ENCODE results near the gene CORO2B. TPM values are rescaled to one million over a fixed set of nuclear protein-coding genes. Genes with fewer than 3 reads are reported as not detected.

CORO2B gene
- total and polyA plus RNA-seq, 4 donors = 2.4 to 12.5 (median 4.3) TPM

GRCh38 chr15:68614286-68615035 is 35.7 kb downstream of the CORO2B start:
- no peaks in the 10 kb centered on the region for H3K9me3 ChIP-seq (ENCODE audit: control insufficient read depth in 4 of 4, insufficient read depth in 3 of 4, low read length in 3 of 4)
- H3K4me3 ChIP-seq = no peak overlapping the region
- H3K27me3 ChIP-seq (ENCODE audit: control insufficient read depth in 3 of 3, insufficient read depth in 3 of 3, low read length in 2 of 3) = peaks cover 0 to 3% (median 0%) of the 10 kb centered on the region in 3 donors
- no peaks in the 10 kb centered on the region for H3K36me3 ChIP-seq (ENCODE audit: control insufficient read depth in 4 of 4, insufficient read depth in 4 of 4, low read length in 4 of 4)
- peak; percentile 67 to 77 (median 69) for DNase-seq
- H3K4me1 ChIP-seq (ENCODE audit: control insufficient read depth in 5 of 5, insufficient read depth in 5 of 5, low read length in 5 of 5) = peaks cover 0 to 31% (median 15%) of the 10 kb centered on the region in 5 donors
- ATAC-seq (ENCODE audit: insufficient read depth, low FRiP score) = no peak
- no peak for TF ChIP-seq CTCF (IDR thresholded peaks at IDR 0.05; ENCODE audit: control extremely low read depth, extremely low read depth)
- H3K9ac ChIP-seq (ENCODE audit: insufficient read depth in 1 of 2, low read length in 2 of 2) = no peak overlapping the region
- H3K27ac ChIP-seq (ENCODE audit: low read depth in 1 of 2, low read length in 1 of 2) = peak overlapping the region; percentile 34 to 41
- 61 to 75% methylated on average over 17 of the region's 17 CpGs for WGBS, 2 donors

GRCh38 chr15:68615301-68615700 is 36.5 kb downstream of the CORO2B start:
- no peak for TF ChIP-seq CTCF (IDR thresholded peaks at IDR 0.05; ENCODE audit: control extremely low read depth, extremely low read depth)
- H3K27ac ChIP-seq (ENCODE audit: low read depth in 1 of 2, low read length in 1 of 2) = peak overlapping the region in 1 of 2 donors; percentile 34
- H3K4me3 ChIP-seq = no peak overlapping the region
- H3K36me3 ChIP-seq (ENCODE audit: control insufficient read depth in 4 of 4, insufficient read depth in 4 of 4, low read length in 4 of 4) = no peaks in the 10 kb centered on the region
- ATAC-seq (ENCODE audit: insufficient read depth, low FRiP score) (no peak), DNase-seq (no peak)
- peaks cover 0 to 3% (median 0%) of the 10 kb centered on the region in 3 donors for H3K27me3 ChIP-seq (ENCODE audit: control insufficient read depth in 3 of 3, insufficient read depth in 3 of 3, low read length in 2 of 3)
- 83% methylated on average over 1 of the region's 1 CpG for WGBS, 2 donors
- no peaks in the 10 kb centered on the region for H3K9me3 ChIP-seq (ENCODE audit: control insufficient read depth in 4 of 4, insufficient read depth in 3 of 4, low read length in 3 of 4)
- H3K4me1 ChIP-seq (ENCODE audit: control insufficient read depth in 5 of 5, insufficient read depth in 5 of 5, low read length in 5 of 5) = peaks cover 0 to 37% (median 11%) of the 10 kb centered on the region in 5 donors
- no peak overlapping the region for H3K9ac ChIP-seq (ENCODE audit: insufficient read depth in 1 of 2, low read length in 2 of 2)

GRCh38 chr15:68615811-68616210 is 37.0 kb downstream of the CORO2B start:
- Histone ChIP-seq H3K4me1 (ENCODE audit: control insufficient read depth in 5 of 5, insufficient read depth in 5 of 5, low read length in 5 of 5) (peaks cover 0 to 42% (median 12%) of the 10 kb centered on the region in 5 donors), H3K27ac (ENCODE audit: low read depth in 1 of 2, low read length in 1 of 2) (no peak overlapping the region), H3K9ac (ENCODE audit: insufficient read depth in 1 of 2, low read length in 2 of 2) (no peak overlapping the region), H3K27me3 (ENCODE audit: control insufficient read depth in 3 of 3, insufficient read depth in 3 of 3, low read length in 2 of 3) (peaks cover 0 to 3% (median 0%) of the 10 kb centered on the region in 3 donors), H3K9me3 (ENCODE audit: control insufficient read depth in 4 of 4, insufficient read depth in 3 of 4, low read length in 3 of 4) (no peaks in the 10 kb centered on the region), H3K36me3 (ENCODE audit: control insufficient read depth in 4 of 4, insufficient read depth in 4 of 4, low read length in 4 of 4) (no peaks in the 10 kb centered on the region), H3K4me3 (no peak overlapping the region)
- DNase-seq (no peak), ATAC-seq (ENCODE audit: insufficient read depth, low FRiP score) (no peak)
- WGBS, 2 donors = 90 to 92% methylated on average over 6 of the region's 6 CpGs
- TF ChIP-seq CTCF (IDR thresholded peaks at IDR 0.05; ENCODE audit: control extremely low read depth, extremely low read depth) = no peak
